Skeletal muscle tissue (tissue), 4 donors: ENCODE data around the gene ATXN7L3. TPM values are rescaled to one million over a fixed set of nuclear protein-coding genes. Genes with fewer than 3 reads are reported as not detected.
A peak's percentile ranks its signal among the peaks of the same experiment; 100 is the strongest.

Experiments used
- H3K27ac ChIP-seq: one replicate; pipeline ENCODE4 v1.7.0; 2013; ENCODE audit warnings: mild to moderate bottlenecking, low read depth, low read length, inconsistent platforms
- H3K27me3 ChIP-seq, 3 donors: one replicate each; pipeline ENCODE4 v1.7.0; 2013; ENCODE audit warnings: low read length in 3 of 3; ENCODE audit not compliant: control insufficient read depth in 3 of 3, insufficient read depth in 3 of 3
- H3K36me3 ChIP-seq, 3 donors: one replicate each; pipeline ENCODE4 v1.7.0; 2013; ENCODE audit warnings: low read length in 3 of 3; ENCODE audit not compliant: control insufficient read depth in 3 of 3, insufficient read depth in 3 of 3
- H3K4me1 ChIP-seq, 3 donors: one replicate each; pipeline ENCODE4 v1.7.0; 2013; ENCODE audit warnings: low read length in 3 of 3, mild to moderate bottlenecking in 3 of 3; ENCODE audit not compliant: control insufficient read depth in 3 of 3, insufficient read depth in 3 of 3
- H3K4me3 ChIP-seq, 3 donors: one replicate each; pipeline ENCODE4 v1.7.0; 2013; ENCODE audit warnings: low read length in 3 of 3
- H3K9ac ChIP-seq, 3 donors: one replicate each; pipeline ENCODE4 v1.7.0; 2013; ENCODE audit warnings: low read length in 3 of 3, mild to moderate bottlenecking in 3 of 3, moderate library complexity in 2 of 3, low read depth in 1 of 3
- H3K9me3 ChIP-seq, 3 donors: one replicate each; pipeline ENCODE4 v1.7.0; 2013; ENCODE audit warnings: low read length in 3 of 3; ENCODE audit not compliant: control insufficient read depth in 3 of 3
- total RNA-seq: library from RNA; depleted of rRNA; stranded (reverse); fragments of >200 nt; gene quantifications from one replicate; pipeline ENCODE4 v1.2.3, GENCODE V29; 2014
- donor health status: Osteomylitis.

The ATXN7L3 gene
- total RNA-seq, 1 donor from 2014 or later = 21.4 TPM

- no peak overlapping the region for H3K4me3 ChIP-seq
- H3K27me3 ChIP-seq = no peaks in the 10 kb centered on the region
- H3K9ac ChIP-seq = peak overlapping the region in 1 of 3 donors; percentile 54
- H3K36me3 ChIP-seq = peaks cover 74 to 76% (median 74%) of the 10 kb centered on the region in 3 donors
- no peak overlapping the region for H3K27ac ChIP-seq
- peaks cover 34 to 62% (median 44%) of the 10 kb centered on the region in 3 donors for H3K4me1 ChIP-seq
- peaks cover 0 to 4% (median 0%) of the 10 kb centered on the region in 3 donors for H3K9me3 ChIP-seq
Observed at GRCh38 chr17:44211281-44212265, 11.9 kb upstream of the ATXN7L3 start.

- peaks cover 66 to 69% (median 67%) of the 10 kb centered on the region in 3 donors for H3K36me3 ChIP-seq
- no peaks in the 10 kb centered on the region for H3K27me3 ChIP-seq
- H3K4me3 ChIP-seq = no peak overlapping the region
- H3K9ac ChIP-seq = peak overlapping the region in 2 of 3 donors; percentile 54 to 62
- peaks cover 30 to 52% (median 38%) of the 10 kb centered on the region in 3 donors for H3K4me1 ChIP-seq
- H3K27ac ChIP-seq = peak overlapping the region; percentile 51
- H3K9me3 ChIP-seq = peaks cover 0 to 4% (median 0%) of the 10 kb centered on the region in 3 donors
Observed at GRCh38 chr17:44210342-44211192, 10.9 kb upstream of the ATXN7L3 start.

GRCh38 chr17:44209786-44210341 is 10.2 kb upstream of the ATXN7L3 start:
- Histone ChIP-seq H3K9me3 (peaks cover 0 to 4% (median 0%) of the 10 kb centered on the region in 3 donors), H3K36me3 (peaks cover 59 to 62% (median 60%) of the 10 kb centered on the region in 3 donors), H3K9ac (peak overlapping the region in 2 of 3 donors; percentile 54 to 62), H3K4me1 (peaks cover 27 to 45% (median 34%) of the 10 kb centered on the region in 3 donors), H3K27ac (no peak overlapping the region), H3K27me3 (no peaks in the 10 kb centered on the region), H3K4me3 (no peak overlapping the region)

- no peak overlapping the region for H3K27ac ChIP-seq
- H3K36me3 ChIP-seq = peaks cover 44 to 47% (median 46%) of the 10 kb centered on the region in 3 donors
- no peak overlapping the region for H3K9ac ChIP-seq
- no peak overlapping the region for H3K4me3 ChIP-seq
- H3K9me3 ChIP-seq = no peaks in the 10 kb centered on the region
- no peaks in the 10 kb centered on the region for H3K27me3 ChIP-seq
- H3K4me1 ChIP-seq = peaks cover 7 to 44% (median 18%) of the 10 kb centered on the region in 3 donors
Observed at GRCh38 chr17:44207743-44208142, 8.1 kb upstream of the ATXN7L3 start.

GRCh38 chr17:44207319-44207718 is 7.6 kb upstream of the ATXN7L3 start:
- Histone ChIP-seq H3K27me3 (no peaks in the 10 kb centered on the region), H3K4me1 (peaks cover 5 to 45% (median 16%) of the 10 kb centered on the region in 3 donors), H3K4me3 (no peak overlapping the region), H3K36me3 (peaks cover 44 to 47% (median 46%) of the 10 kb centered on the region in 3 donors), H3K9me3 (no peaks in the 10 kb centered on the region), H3K9ac (no peak overlapping the region), H3K27ac (no peak overlapping the region)

GRCh38 chr17:44206825-44207155 is 7.1 kb upstream of the ATXN7L3 start:
- Histone ChIP-seq H3K4me1 (peaks cover 5 to 47% (median 20%) of the 10 kb centered on the region in 3 donors), H3K4me3 (no peak overlapping the region), H3K36me3 (peaks cover 44 to 47% (median 45%) of the 10 kb centered on the region in 3 donors), H3K9ac (no peak overlapping the region), H3K27ac (no peak overlapping the region), H3K27me3 (no peaks in the 10 kb centered on the region), H3K9me3 (no peaks in the 10 kb centered on the region)

- no peak overlapping the region for H3K9ac ChIP-seq
- peaks cover 6 to 42% (median 15%) of the 10 kb centered on the region in 3 donors for H3K4me1 ChIP-seq
- H3K27me3 ChIP-seq = no peaks in the 10 kb centered on the region
- H3K4me3 ChIP-seq = no peak overlapping the region
- no peaks in the 10 kb centered on the region for H3K9me3 ChIP-seq
- peaks cover 38 to 41% (median 39%) of the 10 kb centered on the region in 3 donors for H3K36me3 ChIP-seq
- no peak overlapping the region for H3K27ac ChIP-seq
Observed at GRCh38 chr17:44205962-44206824, 6.5 kb upstream of the ATXN7L3 start.

GRCh38 chr17:44204441-44204882 is 4.8 kb upstream of the ATXN7L3 start:
- H3K9ac ChIP-seq = no peak overlapping the region

More at GRCh38 chr17:44204441-44204882, 4.8 kb upstream of the ATXN7L3 start:
- no peaks in the 10 kb centered on the region for H3K27me3 ChIP-seq
- no peaks in the 10 kb centered on the region for H3K9me3 ChIP-seq
- peaks cover 26 to 30% (median 30%) of the 10 kb centered on the region in 3 donors for H3K36me3 ChIP-seq
- H3K4me3 ChIP-seq = no peak overlapping the region
- peaks cover 9 to 35% (median 10%) of the 10 kb centered on the region in 3 donors for H3K4me1 ChIP-seq
- H3K27ac ChIP-seq = no peak overlapping the region
